GM19372 (cell line): ENCODE data around the gene INTS7.

Source experiments
- ATAC-seq: cut with Tn5 transposase; IDR thresholded peaks from one replicate; pipeline ENCODE4 v1.9.1; 2021; ENCODE audit warnings: mild to moderate bottlenecking, low read depth, moderate library complexity; ENCODE audit not compliant: unreplicated experiment

Gene INTS7

DNA sequence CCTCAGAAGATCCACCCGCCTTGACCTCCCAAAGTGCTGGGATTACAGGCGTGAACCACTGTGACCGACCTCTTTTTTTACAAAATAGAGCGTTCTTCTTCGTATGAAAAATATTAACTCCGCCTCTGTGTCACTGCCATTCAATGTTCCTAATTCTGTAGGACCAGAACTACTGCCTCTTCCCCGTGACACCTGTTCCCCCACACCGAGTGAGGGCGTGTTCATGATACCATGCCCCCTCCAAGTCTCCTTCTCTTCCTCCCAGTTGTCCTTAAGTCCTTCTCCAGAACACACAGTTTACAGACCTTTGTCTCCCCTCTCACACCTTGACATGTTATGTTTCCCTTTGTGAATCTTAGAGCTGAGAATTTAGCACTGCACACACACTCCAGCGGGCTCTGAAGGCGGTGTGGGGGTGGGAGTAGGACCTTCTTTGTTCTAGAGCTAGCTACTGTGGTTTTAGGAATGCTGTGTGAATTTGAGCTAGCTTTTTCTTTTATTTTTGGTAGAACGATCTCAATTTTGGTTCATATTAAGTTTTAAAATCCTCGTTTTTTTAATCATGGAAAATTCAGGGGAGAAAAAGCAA, 122.4 kb downstream of the INTS7 start:
- ATAC-seq = no peak

DNA sequence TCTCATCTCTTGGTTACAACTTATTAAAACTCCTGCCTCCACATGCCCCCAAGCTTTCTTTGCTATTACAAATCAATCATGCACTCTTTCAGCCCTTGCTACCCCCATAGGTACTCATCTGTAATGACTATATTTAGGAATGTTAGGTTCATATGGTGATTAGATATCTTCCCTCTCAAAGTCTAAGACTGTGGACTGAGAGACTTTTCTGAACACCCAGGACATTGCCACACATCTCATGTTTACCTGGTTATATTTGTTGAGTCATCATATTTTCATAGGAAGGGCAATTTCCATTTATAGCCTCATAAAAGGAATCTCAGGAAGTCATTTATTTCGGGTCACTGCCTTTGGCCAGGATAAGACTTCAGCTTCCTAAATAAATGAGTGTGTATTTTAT, 123.3 kb downstream of the INTS7 start:
- ATAC-seq = no peak

DNA sequence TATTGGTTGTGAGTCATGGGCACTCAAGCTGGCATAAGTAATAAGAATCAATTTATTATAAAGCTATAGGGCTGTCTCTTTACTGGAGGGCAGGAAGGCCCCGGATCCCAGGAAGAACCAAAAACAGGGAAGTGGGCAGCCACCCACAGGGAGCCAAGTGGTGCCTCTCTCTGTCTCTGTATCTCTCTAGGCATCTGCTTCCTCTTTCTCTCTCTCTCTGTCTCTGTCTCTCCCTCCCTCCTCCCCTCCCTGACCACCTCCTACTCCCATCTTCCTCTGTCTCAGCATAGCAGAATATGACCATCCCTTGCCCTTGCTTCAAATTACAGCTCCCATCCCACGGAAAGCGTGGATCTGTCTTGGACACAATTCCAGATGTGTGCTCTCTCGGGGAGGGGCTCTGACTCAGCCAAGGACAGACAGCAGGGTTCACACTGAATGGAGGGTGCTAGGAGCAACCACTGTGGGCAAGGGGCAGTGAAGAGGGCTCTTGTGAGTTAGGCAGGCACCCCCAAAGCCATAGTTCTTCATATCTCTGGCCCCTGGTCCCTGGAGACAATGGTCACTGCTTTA, 124.4 kb downstream of the INTS7 start:
- no peak for ATAC-seq

DNA sequence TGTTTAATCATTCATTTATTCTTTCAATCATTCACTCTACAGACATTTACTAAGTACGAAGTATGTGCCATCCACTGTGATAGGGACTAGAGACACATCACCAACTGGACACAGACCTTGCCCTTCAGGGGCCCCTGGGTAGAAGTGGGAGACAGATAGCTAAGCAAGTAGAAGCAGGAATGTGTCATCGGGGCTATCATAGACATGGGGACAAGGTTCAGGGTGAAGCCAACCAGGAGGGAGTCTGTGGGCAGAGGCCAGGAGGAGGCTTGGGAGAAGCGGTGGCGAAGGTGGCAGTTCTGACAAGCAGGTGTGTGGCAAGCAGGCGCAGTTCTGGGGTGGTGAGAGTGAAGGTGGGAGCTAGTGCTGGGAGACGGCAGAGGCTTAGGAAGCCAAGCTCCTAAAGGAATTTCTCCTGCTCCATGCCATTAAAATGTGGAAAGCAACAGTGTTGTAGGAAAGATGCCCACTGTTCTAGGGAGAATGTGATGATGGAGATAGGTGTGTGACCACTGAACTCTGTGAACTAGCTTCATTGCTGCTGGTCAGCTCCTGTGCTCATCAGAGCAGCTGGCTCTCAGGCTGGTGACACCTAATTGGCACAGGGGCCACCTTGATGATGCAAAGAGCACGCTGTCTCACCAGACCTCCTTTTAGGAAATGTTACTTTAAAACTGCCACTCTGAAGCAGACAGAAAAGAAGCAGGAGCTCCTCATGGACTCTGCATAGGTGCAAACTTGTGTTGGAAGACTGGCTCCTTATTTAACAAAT, 125.1 kb downstream of the INTS7 start:
- ATAC-seq = no peak

DNA sequence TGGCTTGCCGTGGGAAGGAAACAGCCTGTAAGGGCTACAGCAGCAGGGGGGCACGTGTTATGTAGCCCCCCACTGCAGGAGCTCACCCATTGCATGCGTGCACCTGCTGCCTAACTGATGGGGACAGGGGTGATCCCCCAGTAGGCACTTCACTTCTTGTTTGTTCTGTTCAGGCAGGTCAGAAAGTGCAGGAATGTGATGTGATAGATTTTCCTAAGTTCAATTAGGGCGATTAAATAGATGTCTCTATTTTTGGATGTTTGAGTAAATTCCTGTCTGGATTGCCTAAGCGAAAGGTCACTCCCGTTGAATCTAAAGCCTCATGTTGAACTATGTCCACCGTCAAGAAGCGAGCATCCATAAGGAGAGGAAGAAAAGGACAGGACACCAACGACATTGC, 126.0 kb downstream of the INTS7 start:
- no peak for ATAC-seq

DNA sequence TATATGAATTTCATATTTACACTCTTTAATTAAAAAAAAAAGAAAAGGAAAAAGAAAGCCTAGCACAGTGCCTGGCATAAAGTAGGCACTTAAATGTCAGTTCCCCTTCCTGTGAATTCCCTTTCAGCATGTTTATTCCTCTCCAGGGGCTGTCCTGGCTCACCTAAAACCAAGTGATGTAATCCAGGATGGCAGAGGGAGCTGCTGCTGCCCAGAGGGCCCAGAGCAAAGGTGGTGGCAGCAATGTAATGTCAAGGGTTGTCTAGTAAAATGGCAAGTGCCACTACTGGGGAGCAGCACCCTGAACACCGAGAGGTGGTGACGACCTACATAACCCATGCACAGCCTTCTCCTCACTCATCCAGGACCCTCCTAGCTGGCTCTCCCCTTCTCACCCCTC, 126.4 kb downstream of the INTS7 start:
- no peak for ATAC-seq

DNA sequence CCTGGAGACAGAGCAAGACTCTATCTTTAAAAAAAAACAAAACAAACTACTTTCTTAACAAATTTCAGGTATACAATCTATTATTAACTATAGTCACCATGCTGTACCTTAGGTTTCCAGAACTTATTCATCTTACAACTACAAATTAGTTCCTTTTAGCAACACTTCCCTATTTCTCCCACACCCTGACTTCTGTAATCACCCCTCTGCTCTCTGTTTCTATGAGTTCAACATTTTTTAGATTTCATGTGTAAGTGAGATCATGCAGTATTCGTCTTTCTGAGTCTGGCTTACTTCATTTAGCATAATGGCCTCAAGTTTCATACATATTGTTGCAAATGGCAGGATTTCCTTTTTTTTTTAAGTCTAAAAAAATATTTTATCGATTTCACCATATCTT, 126.9 kb downstream of the INTS7 start:
- no peak for ATAC-seq

DNA sequence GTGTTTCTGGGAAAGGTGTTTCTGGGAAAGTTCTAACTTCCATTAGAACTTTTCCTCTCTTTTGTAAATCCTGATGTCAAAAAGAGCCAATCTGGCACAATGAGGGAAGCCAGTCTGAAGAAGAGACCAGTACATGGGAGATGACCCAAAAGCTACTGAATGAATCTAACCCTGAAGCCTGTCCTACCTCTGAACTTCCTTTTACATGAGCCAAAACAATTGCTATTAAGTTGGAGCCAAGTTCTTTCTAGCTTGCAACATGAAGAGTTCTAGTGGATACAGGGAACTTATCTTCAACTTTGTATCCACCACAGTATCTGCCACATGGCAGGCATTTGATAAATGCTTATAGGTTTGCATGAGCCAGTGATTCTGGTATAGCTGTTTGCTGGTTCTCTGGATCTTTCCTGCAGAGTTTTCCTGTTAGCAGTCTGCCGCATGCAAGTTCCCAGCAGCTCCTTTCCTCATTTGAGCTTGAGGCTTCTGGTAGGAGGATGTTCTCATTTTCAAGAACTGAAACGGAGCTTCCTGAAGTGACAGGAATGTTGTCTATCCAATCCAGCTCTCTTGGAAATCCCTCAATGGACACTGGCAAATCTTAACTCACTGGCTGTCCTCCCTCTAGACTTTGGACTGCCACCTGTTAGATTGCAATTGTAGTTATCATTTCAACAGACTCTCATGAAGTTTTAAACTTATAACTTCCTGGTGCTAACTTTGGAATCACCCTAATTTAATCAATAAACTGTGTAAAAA, 131.7 kb downstream of the INTS7 start:
- ATAC-seq = no peak

DNA sequence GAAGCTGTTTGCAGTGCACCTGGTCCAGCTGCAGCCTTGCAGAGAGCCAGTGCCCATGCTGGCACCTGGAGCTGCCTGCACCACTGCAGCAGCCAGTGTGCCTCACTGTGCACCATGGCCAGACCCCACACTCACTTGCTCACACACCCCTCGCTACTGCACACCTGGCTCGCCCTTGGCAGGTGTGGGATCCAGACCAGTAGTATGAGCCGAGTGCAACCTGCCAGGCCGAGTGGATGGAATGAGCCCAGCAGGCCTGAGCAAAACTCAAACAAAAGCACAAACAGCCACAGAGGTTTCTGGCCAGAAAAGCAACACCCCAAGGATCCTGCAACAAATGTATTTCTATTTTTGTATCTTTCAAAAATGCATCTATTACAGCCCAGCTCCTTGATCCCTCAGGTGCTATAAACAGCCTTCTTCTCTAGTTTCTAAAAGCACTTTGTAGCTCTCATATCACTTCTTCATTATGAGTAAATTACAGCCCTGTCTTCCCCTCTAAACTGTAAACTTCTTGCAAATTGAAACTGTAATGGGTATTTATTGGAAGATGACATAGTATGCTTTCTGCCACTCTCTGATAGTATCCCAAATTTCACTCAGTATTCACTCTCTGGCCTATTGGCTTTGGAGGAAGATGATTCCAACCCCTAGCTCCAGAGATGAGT, 132.6 kb downstream of the INTS7 start:
- ATAC-seq = no peak

DNA sequence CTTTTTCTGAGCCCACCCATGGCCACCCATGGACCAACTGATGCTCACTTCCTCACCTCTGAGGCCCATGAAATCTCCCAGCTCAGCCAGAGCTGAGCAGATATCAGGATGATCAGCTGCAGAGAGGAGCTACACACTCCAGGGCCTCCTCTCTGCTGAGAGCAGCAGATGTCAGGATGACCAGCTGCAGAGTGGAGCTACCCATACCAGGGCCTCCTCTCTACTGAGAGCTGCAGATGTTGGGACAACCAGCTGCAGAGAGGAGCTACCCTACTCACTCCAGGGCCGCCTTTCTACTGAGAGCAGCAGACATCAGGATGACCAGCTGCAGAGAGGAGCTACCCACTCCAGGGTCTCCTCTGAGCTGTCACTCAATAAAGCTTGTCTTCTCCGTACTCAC, 133.4 kb downstream of the INTS7 start:
- no peak for ATAC-seq

DNA sequence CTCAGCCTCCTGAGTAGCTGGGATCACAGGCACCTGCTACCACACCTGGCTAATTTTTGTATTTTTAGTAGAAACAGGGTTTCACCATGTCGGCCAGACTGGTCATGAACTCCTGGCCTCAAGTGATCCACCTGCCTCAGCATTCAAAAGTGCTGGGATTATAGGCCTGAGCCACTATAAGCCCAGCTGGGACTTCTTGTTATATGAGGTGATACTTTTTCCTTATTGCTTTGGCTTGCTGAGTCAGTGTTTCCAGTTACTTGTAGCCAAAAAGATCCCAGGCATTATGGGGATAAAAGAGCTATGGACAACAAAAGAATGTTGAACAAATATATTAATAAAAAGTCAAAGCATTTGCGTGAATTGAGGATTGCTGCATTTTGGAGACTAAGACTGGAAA, 134.9 kb downstream of the INTS7 start:
- no peak for ATAC-seq

DNA sequence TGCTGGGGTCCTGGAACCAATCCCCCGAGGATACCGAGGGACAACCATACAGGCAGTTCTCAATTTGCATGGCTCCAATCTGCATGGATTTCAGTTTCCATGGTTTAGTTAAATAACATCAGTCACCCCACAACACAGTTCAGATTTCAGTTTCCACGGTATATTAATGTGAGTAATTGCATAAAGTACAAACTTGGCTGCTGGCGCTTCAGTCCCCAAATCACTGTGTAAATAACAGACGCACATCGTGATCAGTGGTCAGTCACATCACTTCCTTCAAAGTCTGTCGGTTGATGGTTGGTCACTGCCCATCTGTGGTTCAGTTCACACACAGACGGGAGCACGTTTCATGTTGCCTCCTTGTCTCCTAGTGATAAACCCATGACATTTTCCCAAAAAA, 138.4 kb downstream of the INTS7 start:
- ATAC-seq = no peak

DNA sequence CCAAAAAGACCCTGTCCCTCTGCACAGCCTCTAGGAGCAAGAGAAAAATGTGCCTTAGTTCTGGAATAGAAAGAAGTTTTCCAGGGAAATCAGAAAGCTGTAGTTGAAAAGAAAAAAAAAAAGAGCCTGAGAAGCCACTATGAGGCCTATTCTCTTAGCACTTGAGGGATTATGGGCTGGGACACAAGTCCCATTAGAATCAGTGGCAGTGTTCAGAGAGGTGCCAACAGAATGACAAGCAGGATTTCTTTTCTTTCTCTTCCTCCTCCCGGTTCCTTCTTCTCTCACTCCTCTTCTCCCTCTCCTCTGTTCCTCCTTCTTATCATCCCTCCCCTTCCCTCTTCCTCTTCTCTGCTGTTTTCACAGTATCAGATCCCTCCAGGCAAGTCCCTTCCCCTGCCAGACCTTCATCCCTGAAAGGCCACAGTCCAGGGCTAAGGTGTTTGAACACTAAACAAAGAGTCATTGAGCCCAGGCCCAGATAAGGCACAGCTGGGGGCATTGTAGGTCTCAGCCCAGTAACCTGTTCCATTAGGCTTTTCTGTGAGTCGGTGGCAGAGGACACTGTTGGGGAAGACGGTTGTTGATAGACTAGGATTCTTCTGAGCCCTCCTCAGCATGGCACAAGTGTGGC, 140.1 kb downstream of the INTS7 start:
- ATAC-seq = no peak

DNA sequence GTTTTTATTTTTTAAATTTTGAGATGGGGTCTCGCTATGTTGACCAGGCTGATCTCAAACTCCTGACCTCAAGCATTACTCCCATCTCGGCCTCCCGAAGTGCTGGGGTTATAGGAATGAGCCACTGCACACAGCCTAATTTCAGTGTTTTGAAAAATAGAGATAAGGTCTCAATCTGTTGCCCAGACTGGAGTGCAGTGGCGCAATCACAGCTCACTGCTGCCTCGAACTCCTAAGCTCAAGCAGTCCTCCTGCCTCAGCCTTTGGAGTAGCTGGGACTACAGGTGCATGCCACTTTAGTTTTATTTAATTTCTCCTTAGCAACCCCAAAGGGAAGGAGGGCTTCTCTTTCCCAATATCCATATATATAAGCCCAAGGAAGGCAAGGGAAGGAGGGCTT, 141.0 kb downstream of the INTS7 start:
- ATAC-seq = no peak

DNA sequence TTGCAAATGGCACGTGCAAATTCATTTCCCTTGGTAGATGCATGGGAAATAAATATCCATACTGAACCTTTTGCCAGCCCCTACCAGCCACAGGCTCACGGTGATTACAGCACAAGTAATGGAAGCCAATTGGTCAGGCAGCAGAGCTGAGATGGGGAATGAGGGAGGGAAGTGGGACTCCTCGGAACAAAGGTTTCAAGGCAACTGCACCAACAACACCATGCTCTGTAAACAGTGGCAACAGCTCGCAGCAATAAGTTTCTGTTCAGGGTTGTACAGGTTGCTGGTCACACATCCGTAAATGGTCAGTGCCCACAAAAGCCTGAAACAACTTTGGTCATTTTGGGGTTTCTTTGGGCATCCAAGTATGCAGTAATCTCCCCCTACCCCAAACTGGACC, 142.1 kb downstream of the INTS7 start:
- ATAC-seq = no peak

DNA sequence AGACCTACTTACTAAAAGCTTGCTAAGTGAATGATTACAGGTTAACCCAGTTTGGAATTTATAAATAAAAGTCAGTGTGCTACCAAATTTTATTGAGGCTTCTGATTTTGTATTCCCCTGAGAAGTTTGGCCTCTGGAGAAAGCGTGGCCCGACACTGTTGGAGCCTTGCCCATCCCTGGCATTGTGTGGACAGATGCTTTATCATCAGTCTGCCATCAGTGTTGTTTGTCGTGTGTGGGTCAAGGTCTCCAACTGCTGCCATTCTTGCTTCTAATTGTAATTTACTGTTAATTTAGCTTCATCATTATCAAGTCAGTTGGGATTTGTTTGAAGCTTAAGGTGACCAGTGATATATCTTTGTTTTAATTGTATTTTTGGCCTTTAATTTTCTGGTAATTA, 142.8 kb downstream of the INTS7 start:
- ATAC-seq = no peak

DNA sequence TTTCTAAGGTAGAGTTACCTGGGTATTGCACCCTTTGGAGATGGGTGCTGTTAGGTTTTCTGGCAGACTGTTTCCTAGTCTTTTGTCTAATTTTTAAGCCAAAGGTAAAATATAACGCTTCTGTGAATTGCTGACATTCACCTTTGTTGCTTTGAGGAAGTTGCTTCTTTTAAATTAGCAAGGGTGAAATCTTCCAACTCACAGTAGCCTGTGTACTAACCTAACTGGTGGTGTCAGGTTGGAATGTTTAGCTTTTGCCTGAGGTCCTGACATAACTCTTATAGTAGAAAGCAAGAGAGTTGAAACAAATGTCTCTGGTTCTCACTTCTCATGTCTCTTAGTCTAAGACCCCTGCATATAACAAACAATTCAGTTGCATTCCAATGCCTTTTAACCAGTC, 143.6 kb downstream of the INTS7 start:
- ATAC-seq = no peak
